ENCODE data around the gene PCDH15. TPM values are rescaled to one million over a fixed set of nuclear protein-coding genes. Genes with fewer than 3 reads are reported as not detected.

Gene PCDH15
- polyA plus RNA-seq (2013, experiment 1 of 2), result 0.26 TPM
- polyA plus RNA-seq (2013, experiment 2 of 2), result 0.30 TPM

GRCh38 chr10:54800741-54801421, at the start of gene PCDH15:
Gene PCDH15 (minus strand): TSS chr10:54801231. CDS start chr10:54664262, 136,969 bp downstream.
- Histone ChIP-seq H3K23ac (ENCODE audit: low read depth, low read length, poor library complexity) (no peak within 1 kb of the TSS), H2AFZ (ENCODE audit: low read length) (peak within 1 kb of the TSS; percentile 43), H4K8ac (ENCODE audit: low read depth, low read length) (no peak within 1 kb of the TSS), H2BK120ac (ENCODE audit: low read depth, low read length) (no peak within 1 kb of the TSS), H3K9me3 (replicated peaks in 1 of 2; ENCODE audit: control insufficient read depth in 2 of 2, insufficient read depth in 1 of 2, low read depth in 1 of 2, low read length in 2 of 2) (peaks cover 0 to 4% of the 10 kb centered on the region in 2 donors), H3K4ac (ENCODE audit: low read length) (no peak within 1 kb of the TSS), H3K4me3 (ENCODE audit: low read length in 2 of 2) (no peak within 1 kb of the TSS), H3K14ac (ENCODE audit: low read length) (no peak within 1 kb of the TSS), H2BK5ac (ENCODE audit: low read length) (no peak within 1 kb of the TSS), H2BK12ac (ENCODE audit: low read length) (no peak within 1 kb of the TSS), H3K79me1 (ENCODE audit: low read depth, low read length) (no peaks in the 10 kb centered on the region), H3K4me2 (ENCODE audit: insufficient read depth, low read length, poor library complexity, severe bottlenecking) (no peak within 1 kb of the TSS), H2AK5ac (ENCODE audit: low read depth, low read length) (no peak within 1 kb of the TSS), H3K9ac (ENCODE audit: low read depth, low read length, poor library complexity) (no peak within 1 kb of the TSS), H3K36me3 (replicated peaks in 1 of 2; ENCODE audit: control insufficient read depth in 2 of 2, insufficient read depth in 2 of 2, low read length in 2 of 2) (no peaks in the 10 kb centered on the region), H3K4me1 (ENCODE audit: control insufficient read depth in 2 of 2, insufficient read depth in 1 of 2, low read depth in 1 of 2, low read length in 2 of 2) (peaks cover 0 to 9% of the 10 kb centered on the region in 2 donors), H3K27ac (replicated peaks; ENCODE audit: low read length) (no peak within 1 kb of the TSS), H3K27me3 (ENCODE audit: control insufficient read depth in 3 of 3, insufficient read depth in 3 of 3, low read depth in 1 of 3, low read length in 3 of 3) (no peaks in the 10 kb centered on the region), H3K18ac (ENCODE audit: low read length) (no peak within 1 kb of the TSS), H4K91ac (ENCODE audit: low read depth, low read length, poor library complexity) (no peak within 1 kb of the TSS), H2BK15ac (ENCODE audit: low read length) (no peak within 1 kb of the TSS)
- DNase-seq (ENCODE audit: low spot score), result peak; percentile 49
- no CpG with 5 or more reads among the region's 10 CpGs for WGBS, 2 donors (ENCODE audit: extremely low coverage in 2 of 2, insufficient read length in 2 of 2, insufficient replicate concordance in 1 of 2)

GRCh38 chr10:54843932-54844331, 42.9 kb upstream of the PCDH15 start:
- Histone ChIP-seq H2BK15ac (ENCODE audit: low read length) (no peak overlapping the region), H3K9me3 (replicated peaks in 1 of 2; ENCODE audit: control insufficient read depth in 2 of 2, insufficient read depth in 1 of 2, low read depth in 1 of 2, low read length in 2 of 2) (peaks cover 0 to 1% of the 10 kb centered on the region in 2 donors), H2AK5ac (ENCODE audit: low read depth, low read length) (no peak overlapping the region), H2BK5ac (ENCODE audit: low read length) (no peak overlapping the region), H3K79me1 (ENCODE audit: low read depth, low read length) (no peaks in the 10 kb centered on the region), H4K8ac (ENCODE audit: low read depth, low read length) (no peak overlapping the region), H2BK120ac (ENCODE audit: low read depth, low read length) (no peak overlapping the region), H2BK12ac (ENCODE audit: low read length) (no peak overlapping the region), H3K23ac (ENCODE audit: low read depth, low read length, poor library complexity) (no peak overlapping the region), H3K27ac (replicated peaks; ENCODE audit: low read length) (no peak overlapping the region), H2AFZ (ENCODE audit: low read length) (no peak overlapping the region), H3K4me1 (ENCODE audit: control insufficient read depth in 2 of 2, insufficient read depth in 1 of 2, low read depth in 1 of 2, low read length in 2 of 2) (no peaks in the 10 kb centered on the region), H3K14ac (ENCODE audit: low read length) (no peak overlapping the region), H3K27me3 (ENCODE audit: control insufficient read depth in 3 of 3, insufficient read depth in 3 of 3, low read depth in 1 of 3, low read length in 3 of 3) (no peaks in the 10 kb centered on the region), H3K18ac (ENCODE audit: low read length) (no peak overlapping the region), H3K4ac (ENCODE audit: low read length) (no peak overlapping the region), H3K9ac (ENCODE audit: low read depth, low read length, poor library complexity) (no peak overlapping the region), H3K4me3 (ENCODE audit: low read length in 2 of 2) (no peak overlapping the region), H3K36me3 (replicated peaks in 1 of 2; ENCODE audit: control insufficient read depth in 2 of 2, insufficient read depth in 2 of 2, low read length in 2 of 2) (no peaks in the 10 kb centered on the region), H3K4me2 (ENCODE audit: insufficient read depth, low read length, poor library complexity, severe bottlenecking) (no peak overlapping the region), H4K91ac (ENCODE audit: low read depth, low read length, poor library complexity) (no peak overlapping the region)
- DNase-seq (ENCODE audit: low spot score), result no peak

GRCh38 chr10:54843085-54843646, 42.1 kb upstream of the PCDH15 start:
- Histone ChIP-seq H3K79me1 (ENCODE audit: low read depth, low read length) (no peaks in the 10 kb centered on the region), H3K9me3 (replicated peaks in 1 of 2; ENCODE audit: control insufficient read depth in 2 of 2, insufficient read depth in 1 of 2, low read depth in 1 of 2, low read length in 2 of 2) (peaks cover 0 to 7% of the 10 kb centered on the region in 2 donors), H2BK120ac (ENCODE audit: low read depth, low read length) (no peak overlapping the region), H2BK12ac (ENCODE audit: low read length) (no peak overlapping the region), H2AFZ (ENCODE audit: low read length) (no peak overlapping the region), H3K36me3 (replicated peaks in 1 of 2; ENCODE audit: control insufficient read depth in 2 of 2, insufficient read depth in 2 of 2, low read length in 2 of 2) (no peaks in the 10 kb centered on the region), H2BK15ac (ENCODE audit: low read length) (no peak overlapping the region), H3K14ac (ENCODE audit: low read length) (no peak overlapping the region), H3K4ac (ENCODE audit: low read length) (no peak overlapping the region), H4K8ac (ENCODE audit: low read depth, low read length) (no peak overlapping the region), H3K4me1 (ENCODE audit: control insufficient read depth in 2 of 2, insufficient read depth in 1 of 2, low read depth in 1 of 2, low read length in 2 of 2) (no peaks in the 10 kb centered on the region), H3K4me2 (ENCODE audit: insufficient read depth, low read length, poor library complexity, severe bottlenecking) (no peak overlapping the region), H3K9ac (ENCODE audit: low read depth, low read length, poor library complexity) (no peak overlapping the region), H3K18ac (ENCODE audit: low read length) (no peak overlapping the region), H3K4me3 (ENCODE audit: low read length in 2 of 2) (no peak overlapping the region), H3K27me3 (ENCODE audit: control insufficient read depth in 3 of 3, insufficient read depth in 3 of 3, low read depth in 1 of 3, low read length in 3 of 3) (no peaks in the 10 kb centered on the region), H2BK5ac (ENCODE audit: low read length) (no peak overlapping the region), H3K23ac (ENCODE audit: low read depth, low read length, poor library complexity) (no peak overlapping the region), H4K91ac (ENCODE audit: low read depth, low read length, poor library complexity) (no peak overlapping the region), H2AK5ac (ENCODE audit: low read depth, low read length) (no peak overlapping the region), H3K27ac (replicated peaks; ENCODE audit: low read length) (no peak overlapping the region)
- WGBS, 2 donors (ENCODE audit: extremely low coverage in 2 of 2, insufficient read length in 2 of 2, insufficient replicate concordance in 1 of 2), result no CpG with 5 or more reads among the region's 5 CpGs
- DNase-seq (ENCODE audit: low spot score), result no peak

GRCh38 chr10:54837479-54837878, 36.4 kb upstream of the PCDH15 start:
- no peak overlapping the region for H4K91ac ChIP-seq (ENCODE audit: low read depth, low read length, poor library complexity)
- no peak overlapping the region for H3K14ac ChIP-seq (ENCODE audit: low read length)
- H2BK5ac ChIP-seq (ENCODE audit: low read length), result no peak overlapping the region
- H2BK15ac ChIP-seq (ENCODE audit: low read length), result no peak overlapping the region
- no peak overlapping the region for H2AK5ac ChIP-seq (ENCODE audit: low read depth, low read length)
- DNase-seq (ENCODE audit: low spot score), result no peak
- no peak overlapping the region for H2BK12ac ChIP-seq (ENCODE audit: low read length)
- H3K23ac ChIP-seq (ENCODE audit: low read depth, low read length, poor library complexity), result no peak overlapping the region
- no peak overlapping the region for H2AFZ ChIP-seq (ENCODE audit: low read length)
- H3K4me1 ChIP-seq (ENCODE audit: control insufficient read depth in 2 of 2, insufficient read depth in 1 of 2, low read depth in 1 of 2, low read length in 2 of 2), result peaks cover 0 to 3% of the 10 kb centered on the region in 2 donors
- peaks cover 0 to 7% of the 10 kb centered on the region in 2 donors for H3K9me3 ChIP-seq (replicated peaks in 1 of 2; ENCODE audit: control insufficient read depth in 2 of 2, insufficient read depth in 1 of 2, low read depth in 1 of 2, low read length in 2 of 2)
- no peak overlapping the region for H4K8ac ChIP-seq (ENCODE audit: low read depth, low read length)
- H3K27ac ChIP-seq (replicated peaks; ENCODE audit: low read length), result no peak overlapping the region
- H3K36me3 ChIP-seq (replicated peaks in 1 of 2; ENCODE audit: control insufficient read depth in 2 of 2, insufficient read depth in 2 of 2, low read length in 2 of 2), result no peaks in the 10 kb centered on the region
- no CpG with 5 or more reads among the region's 5 CpGs for WGBS, 2 donors (ENCODE audit: extremely low coverage in 2 of 2, insufficient read length in 2 of 2, insufficient replicate concordance in 1 of 2)
- no peak overlapping the region for H3K4me3 ChIP-seq (ENCODE audit: low read length in 2 of 2)
- H3K27me3 ChIP-seq (ENCODE audit: control insufficient read depth in 3 of 3, insufficient read depth in 3 of 3, low read depth in 1 of 3, low read length in 3 of 3), result no peaks in the 10 kb centered on the region
- no peaks in the 10 kb centered on the region for H3K79me1 ChIP-seq (ENCODE audit: low read depth, low read length)
- H3K18ac ChIP-seq (ENCODE audit: low read length), result no peak overlapping the region
- no peak overlapping the region for H3K4ac ChIP-seq (ENCODE audit: low read length)
- no peak overlapping the region for H3K9ac ChIP-seq (ENCODE audit: low read depth, low read length, poor library complexity)
- no peak overlapping the region for H2BK120ac ChIP-seq (ENCODE audit: low read depth, low read length)
- no peak overlapping the region for H3K4me2 ChIP-seq (ENCODE audit: insufficient read depth, low read length, poor library complexity, severe bottlenecking)

Data from neuronal stem cell (in vitro differentiated cells).